RPMI7951 (cell line): Measurements from ENCODE around the gene CD4. TPM values are rescaled to one million over a fixed set of nuclear protein-coding genes. Genes with fewer than 3 reads are reported as not detected.
A peak's percentile ranks its signal among the peaks of the same experiment; 100 is the strongest.
"Not testable (repeated sequence)": the region's sequence is repeated elsewhere in the genome, so short reads cannot be mapped to it uniquely, and the experiment has no call there.

ENCODE experiments used
- DNase-seq: peaks from one replicate; pipeline ENCODE4 v3.0.0-alpha.2; 2012; ENCODE audit warnings: low read depth
- total RNA-seq: library from RNA; depleted of rRNA; stranded (reverse); fragments of >200 nt; shearing (Covaris generic); gene quantifications from 2 replicates; pipeline ENCODE4 v1.2.3, GENCODE V29; 2014; rRNA removed

The CD4 gene
- total RNA-seq, 1 experiment from 2014 or later, result 5.4 TPM

GRCh38 chr12:6866920-6867412, 77.6 kb downstream of the CD4 start:
- no peak for DNase-seq

GRCh38 chr12:6867413-6868210, 78.3 kb downstream of the CD4 start, which contains the start of gene TPI1:
TSS of gene TPI1 (plus strand) at chr12:6867531. CDS start at chr12:6867567, 36 bp downstream.
- peak; percentile 77 for DNase-seq

- DNase-seq, result no peak
Observed at GRCh38 chr12:6868211-6869048, 79.1 kb downstream of the CD4 start.

- DNase-seq, result peak; percentile 62
Observed at GRCh38 chr12:6869049-6870021, 80.0 kb downstream of the CD4 start.

GRCh38 chr12:6870304-6870703, 81.0 kb downstream of the CD4 start:
- not testable (repeated sequence) for DNase-seq

Other genes starting within 250 kb of the CD4 start
- gene IFFO1, start 233.5 kb upstream of the CD4 start, total RNA-seq, result 5.8 and 8.6 TPM in 2 replicates
- gene NOP2, start 221.2 kb upstream of the CD4 start, total RNA-seq, result 14.2 and 17.8 TPM in 2 replicates
- gene CHD4, start 182.1 kb upstream of the CD4 start, total RNA-seq, result 167 and 180 TPM in 2 replicates
- not detected in 2 replicates for gene LPAR5, start 153.6 kb upstream of the CD4 start, total RNA-seq
- gene ACRBP, start 142.1 kb upstream of the CD4 start, total RNA-seq, result 0.48 TPM in 1 of 2 replicates, not detected in the other
- 32.7 and 33.3 TPM in 2 replicates for gene ING4, start 126.4 kb upstream of the CD4 start, total RNA-seq
- 13.7 and 18.0 TPM in 2 replicates for gene ZNF384, start 100.2 kb upstream of the CD4 start, total RNA-seq
- 0.12 and 1.5 TPM in 2 replicates for gene PIANP, start 88.7 kb upstream of the CD4 start, total RNA-seq
- 61.0 and 63.3 TPM in 2 replicates for gene COPS7A, start 65.5 kb upstream of the CD4 start, total RNA-seq
- 178 and 215 TPM in 2 replicates for gene MLF2, start 36.4 kb upstream of the CD4 start, total RNA-seq
- 126 and 151 TPM in 2 replicates for gene PTMS, start 23.2 kb upstream of the CD4 start, total RNA-seq
- 0.10 and 0.12 TPM in 2 replicates for gene LAG3, start 17.0 kb upstream of the CD4 start, total RNA-seq
- 1.8 and 2.5 TPM in 2 replicates for gene GPR162, start 32.3 kb downstream of the CD4 start, total RNA-seq
- gene P3H3, start 38.9 kb downstream of the CD4 start, total RNA-seq, result 26.9 and 27.3 TPM in 2 replicates
- gene GNB3, start 51.4 kb downstream of the CD4 start, total RNA-seq, result 0.10 and 0.72 TPM in 2 replicates
- 171 and 198 TPM in 2 replicates for gene CDCA3, start 61.8 kb downstream of the CD4 start, total RNA-seq
- gene USP5, start 62.6 kb downstream of the CD4 start, total RNA-seq, result 61.4 and 62.7 TPM in 2 replicates
- gene TPI1, start 78.0 kb downstream of the CD4 start, total RNA-seq, result 2,274 and 2,388 TPM in 2 replicates
- gene SPSB2, start 83.8 kb downstream of the CD4 start, total RNA-seq, result 3.5 and 4.2 TPM in 2 replicates
- gene LRRC23, start 115.3 kb downstream of the CD4 start, total RNA-seq, result 4.9 and 5.4 TPM in 2 replicates
- gene ENO2, start 125.1 kb downstream of the CD4 start, total RNA-seq, result 28.6 and 29.0 TPM in 2 replicates
- gene ATN1, start 138.4 kb downstream of the CD4 start, total RNA-seq, result 3.8 and 6.1 TPM in 2 replicates
- not detected in 2 replicates for gene RNU7-1, start 154.3 kb downstream of the CD4 start, total RNA-seq
- 245 and 274 TPM in 2 replicates for gene C12orf57, start 154.5 kb downstream of the CD4 start, total RNA-seq
- 0.24 TPM in 1 of 2 replicates, not detected in the other for gene PTPN6, start 161.8 kb downstream of the CD4 start, total RNA-seq
- gene PHB2, start 181.1 kb downstream of the CD4 start, total RNA-seq, result 263 and 303 TPM in 2 replicates
- gene EMG1, start 181.4 kb downstream of the CD4 start, total RNA-seq, result 68.5 and 72.8 TPM in 2 replicates
- gene LPCAT3, start 228.9 kb downstream of the CD4 start, total RNA-seq, result 14.8 and 15.5 TPM in 2 replicates